Fibroblast of mammary gland (primary cell): ENCODE data around the gene ADH5.
"Not testable (repeated sequence)": the region's sequence is repeated elsewhere in the genome, so short reads cannot be mapped to it uniquely, and the experiment has no call there.

ENCODE experiments used
- DNase-seq: peaks from one replicate; pipeline ENCODE4 v3.0.0-alpha.2; 2010; ENCODE audit warnings: low read depth
- H3K4me3 ChIP-seq: 2 replicates; pipeline ENCODE4 v1.5.1; 2011; ENCODE audit warnings: low read depth, mild to moderate bottlenecking, low read length, moderate library complexity; ENCODE audit not compliant: control insufficient read depth
- CTCF ChIP-seq: conservative IDR thresholded peaks from 2 replicates; pipeline ENCODE4 v1.5.1; 2011; ENCODE audit warnings: low read depth, low read length, inconsistent platforms; ENCODE audit not compliant: control insufficient read depth, insufficient read depth

The ADH5 gene

GRCh38 chr4:99074816-99075215 lies 13.8 kb downstream of the ADH5 start:
- TF ChIP-seq CTCF: no peak
- no peak overlapping the region for H3K4me3 ChIP-seq
- no peak for DNase-seq

- no peak for TF ChIP-seq CTCF
- no peak for DNase-seq
- H3K4me3 ChIP-seq: no peak overlapping the region
Observed at GRCh38 chr4:99071159-99071558, 17.4 kb downstream of the ADH5 start.

DNA sequence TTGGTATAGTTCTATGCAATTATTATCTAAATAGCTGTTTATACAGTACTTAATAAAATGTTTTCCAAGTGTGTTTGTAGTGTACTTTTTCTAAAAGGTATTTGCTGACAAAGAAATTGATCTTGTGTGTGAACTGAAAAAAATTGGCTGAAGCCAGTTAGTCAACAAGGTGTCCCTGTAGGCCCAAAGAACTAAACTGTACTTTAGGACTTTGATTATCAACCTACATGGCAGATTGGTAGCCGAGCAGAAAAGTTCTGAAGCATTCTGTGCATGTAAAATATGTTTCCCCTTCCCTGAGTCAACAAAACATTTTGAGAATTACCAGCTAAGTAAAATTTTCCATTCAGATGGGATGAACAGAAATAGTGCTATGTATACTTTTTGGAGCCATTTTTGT lies 21.0 kb downstream of the ADH5 start:
- TF ChIP-seq CTCF: no peak

GRCh38 chr4:99065521-99065920 lies 23.1 kb downstream of the ADH5 start:
- H3K4me3 ChIP-seq, DNase-seq: not testable (repeated sequence)

More for the DNA sequence above, 21.0 kb downstream of the ADH5 start:
- no peak overlapping the region for H3K4me3 ChIP-seq
- no peak for DNase-seq

- TF ChIP-seq CTCF: no peak
- no peak overlapping the region for H3K4me3 ChIP-seq
- no peak for DNase-seq
Observed at GRCh38 chr4:99062120-99062519, 26.5 kb downstream of the ADH5 start.

- no peak for DNase-seq
- TF ChIP-seq CTCF: no peak
- H3K4me3 ChIP-seq: no peak overlapping the region
Observed at GRCh38 chr4:99061048-99061700, 27.4 kb downstream of the ADH5 start.

DNA sequence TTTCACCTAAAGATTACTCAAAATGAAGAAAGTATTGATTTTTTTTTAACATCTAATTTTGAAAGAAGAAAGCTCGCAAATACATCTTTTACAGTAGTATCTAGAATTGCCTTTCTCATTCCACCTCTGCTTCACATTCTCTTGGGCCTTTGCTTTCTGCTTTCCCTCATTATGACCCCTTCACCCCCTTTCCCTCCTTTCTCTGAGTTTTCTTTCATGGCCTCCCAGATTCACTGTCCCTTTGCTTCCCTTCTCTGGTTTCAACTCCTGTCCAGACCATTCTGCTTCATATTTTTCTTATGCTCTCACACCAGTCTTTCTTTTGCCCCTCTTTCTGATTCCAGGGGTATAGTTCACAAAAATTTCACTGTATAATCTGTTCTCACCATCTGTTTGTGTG lies 29.0 kb downstream of the ADH5 start:
- DNase-seq: no peak
- no peak overlapping the region for H3K4me3 ChIP-seq
- TF ChIP-seq CTCF: no peak
